Caki2 (cell line): ENCODE data around the gene LRRN3. TPM values are rescaled to one million over a fixed set of nuclear protein-coding genes. Genes with fewer than 3 reads are reported as not detected.
A peak's percentile ranks its signal among the peaks of the same experiment; 100 is the strongest.

ENCODE experiments used
- DNase-seq: peaks from one replicate; pipeline ENCODE4 v3.0.0-alpha.2; 2015; ENCODE audit warnings: low read depth
- in situ Hi-C: cut with HindIII; loops from 2 replicates; pipeline ENCODE4 v1.10.0; 2016; ENCODE audit warnings: low sequenced_read_pairs, low pct_unique_long_range_greater_than_20kb, mixed read lengths
- total RNA-seq: library from RNA; depleted of rRNA; stranded (reverse); fragments of >200 nt; shearing (Covaris generic); gene quantifications from 2 replicates; pipeline ENCODE4 v1.2.3, GENCODE V29; 2014; ENCODE audit warnings: low replicate concordance

Gene LRRN3
- total RNA-seq, 1 experiment from 2014 or later, result not detected

DNA sequence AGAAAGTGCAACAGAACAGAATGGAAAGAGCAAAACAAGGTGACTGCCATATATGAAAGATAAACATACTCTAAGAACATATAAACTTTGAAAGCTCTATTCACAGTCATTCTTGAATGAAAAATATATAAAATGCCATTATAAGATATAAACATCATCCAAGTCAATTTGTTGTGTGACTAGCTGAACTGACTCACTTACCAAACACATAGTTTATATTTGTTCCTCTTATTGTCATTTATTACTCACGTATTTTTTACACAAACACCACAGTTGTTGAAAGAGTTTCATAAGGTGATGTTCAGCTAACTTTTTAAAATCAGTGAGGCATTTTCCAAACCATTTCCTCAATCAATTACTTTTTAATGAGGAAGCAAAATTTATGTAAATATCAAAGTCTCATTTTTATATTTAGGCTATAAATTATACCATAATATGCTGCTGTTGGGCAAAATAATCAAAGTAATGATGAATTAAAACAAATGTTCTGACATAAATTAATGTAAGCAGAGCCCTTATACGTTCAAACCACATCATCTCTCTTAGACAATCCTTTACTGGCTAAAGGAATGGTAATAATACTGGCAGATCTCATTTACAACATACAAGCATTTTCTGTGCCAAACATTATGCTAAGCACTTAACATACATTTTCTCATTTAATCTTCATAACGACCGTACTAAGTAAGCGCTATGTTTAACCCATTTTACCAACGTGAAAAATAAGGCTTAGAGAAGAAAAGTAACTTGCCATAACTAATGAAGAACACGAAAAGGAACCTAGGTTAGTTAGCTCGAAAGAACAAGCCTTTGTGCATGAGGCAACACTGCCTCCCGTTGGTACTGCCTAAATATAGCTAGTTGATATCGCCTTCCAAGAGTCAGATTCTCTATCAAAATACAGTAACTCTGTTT is 7.3 kb downstream of the LRRN3 start:
- no peak for DNase-seq
- in situ Hi-C loops, result no loop called here

- DNase-seq, result no peak
- in situ Hi-C loops, result no loop called here
Measured at GRCh38 chr7:111098926-111099250, 8.0 kb downstream of the LRRN3 start.

GRCh38 chr7:111101856-111102646 is 11.1 kb downstream of the LRRN3 start:
- in situ Hi-C loops, result no loop called here
- DNase-seq, result no peak

GRCh38 chr7:111103136-111103535 is 12.2 kb downstream of the LRRN3 start:
- in situ Hi-C loops, result no loop called here
- no peak for DNase-seq

DNA sequence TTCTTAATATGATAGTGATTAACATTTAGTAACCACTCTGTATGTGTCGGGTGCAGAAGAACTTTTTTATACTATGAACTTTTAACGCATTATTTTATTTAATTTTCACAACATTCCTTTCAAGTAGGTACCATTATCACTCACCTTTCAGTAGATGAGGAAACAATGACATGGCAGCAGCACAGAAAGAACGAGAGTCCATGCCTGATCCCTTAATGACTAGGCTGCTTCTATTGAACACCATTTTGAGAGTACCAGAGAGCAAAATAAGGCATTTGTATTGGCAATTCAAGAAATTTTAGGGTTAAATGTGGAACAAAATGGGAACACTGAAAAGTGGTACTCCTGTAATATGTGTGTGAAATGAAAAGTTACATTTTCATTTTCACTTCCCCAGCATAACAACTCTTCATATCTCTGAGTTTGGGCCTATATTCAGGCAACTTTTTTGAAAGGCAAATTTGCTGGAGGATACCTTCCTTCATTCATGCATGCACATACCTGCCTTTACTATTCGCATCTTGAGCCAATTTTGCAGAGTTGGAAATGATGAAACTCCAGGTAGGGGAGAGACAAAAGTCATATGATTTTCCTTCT is 12.8 kb downstream of the LRRN3 start:
- no peak for DNase-seq
- in situ Hi-C loops, result no loop called here

GRCh38 chr7:111104710-111105109 is 13.8 kb downstream of the LRRN3 start:
- in situ Hi-C loops, result no loop called here
- no peak for DNase-seq

GRCh38 chr7:111105269-111105668 is 14.3 kb downstream of the LRRN3 start:
- in situ Hi-C loops, result no loop called here
- DNase-seq, result no peak

DNA sequence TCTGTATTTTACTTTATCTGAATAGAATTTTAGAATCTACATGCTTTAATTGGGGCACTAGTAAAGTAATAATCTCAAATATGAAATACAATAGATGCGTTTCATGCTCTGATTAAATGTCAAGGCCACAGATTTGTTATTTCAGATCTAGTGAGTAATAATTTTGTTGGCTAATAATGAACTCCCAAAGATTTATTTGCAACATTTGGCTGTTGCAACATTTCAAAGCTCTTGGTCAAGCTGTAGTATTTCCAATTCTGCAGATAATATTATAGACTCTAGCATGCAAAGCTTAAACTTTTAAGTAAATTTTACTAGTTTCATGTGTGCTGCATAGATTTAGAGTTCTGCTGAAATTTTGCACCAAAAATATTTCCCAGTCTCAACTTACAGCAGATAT is 16.7 kb downstream of the LRRN3 start:
- in situ Hi-C loops, result no loop called here
- DNase-seq, result no peak

DNA sequence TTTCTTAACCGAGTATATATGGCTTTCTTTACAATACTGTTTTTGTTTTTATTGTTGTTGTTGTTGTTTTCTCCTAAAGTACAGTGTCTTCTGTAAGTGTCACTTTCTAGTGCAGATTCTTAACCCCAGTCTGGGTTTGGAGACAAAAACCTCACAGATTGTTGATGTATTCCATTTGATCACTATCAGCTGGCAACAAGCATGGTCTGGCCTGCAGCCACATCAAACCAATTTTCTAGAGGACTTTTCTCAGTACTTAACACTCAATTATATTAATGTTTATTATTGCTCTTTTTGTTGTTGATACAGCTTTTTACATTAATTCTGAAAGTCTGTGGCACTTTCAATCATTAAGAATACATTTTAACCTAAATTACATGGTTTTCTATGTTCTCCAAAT is 17.1 kb downstream of the LRRN3 start:
- in situ Hi-C loops, result no loop called here
- no peak for DNase-seq

- DNase-seq, result no peak
- in situ Hi-C loops, result no loop called here
Measured at GRCh38 chr7:111108496-111108895, 17.6 kb downstream of the LRRN3 start.

DNA sequence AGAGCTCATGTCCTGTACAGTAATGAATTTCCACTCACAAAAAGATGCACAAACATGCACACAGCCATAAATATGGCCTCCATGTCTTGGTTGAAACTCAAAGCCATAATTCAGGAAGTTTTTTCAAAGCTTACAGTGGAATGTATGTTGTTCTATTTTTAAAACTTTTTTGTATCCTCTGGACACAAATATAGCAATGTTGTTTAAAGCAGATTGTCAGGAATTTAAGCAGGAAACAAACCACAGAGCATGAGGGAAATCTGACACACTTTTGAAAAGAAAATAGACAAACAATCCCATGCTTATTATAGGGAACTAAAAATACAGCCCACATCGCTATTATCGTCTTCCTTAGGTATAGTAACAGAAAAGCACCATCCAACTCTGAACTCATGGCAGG is 21.5 kb downstream of the LRRN3 start:
- in situ Hi-C loops, result no loop called here
- no peak for DNase-seq

GRCh38 chr7:111113263-111114017 is 22.5 kb downstream of the LRRN3 start:
- DNase-seq, result peak; percentile 21
- in situ Hi-C loops, result no loop called here

- DNase-seq, result no peak
- in situ Hi-C loops, result no loop called here
Measured at GRCh38 chr7:111115966-111116365, 25.0 kb downstream of the LRRN3 start.

DNA sequence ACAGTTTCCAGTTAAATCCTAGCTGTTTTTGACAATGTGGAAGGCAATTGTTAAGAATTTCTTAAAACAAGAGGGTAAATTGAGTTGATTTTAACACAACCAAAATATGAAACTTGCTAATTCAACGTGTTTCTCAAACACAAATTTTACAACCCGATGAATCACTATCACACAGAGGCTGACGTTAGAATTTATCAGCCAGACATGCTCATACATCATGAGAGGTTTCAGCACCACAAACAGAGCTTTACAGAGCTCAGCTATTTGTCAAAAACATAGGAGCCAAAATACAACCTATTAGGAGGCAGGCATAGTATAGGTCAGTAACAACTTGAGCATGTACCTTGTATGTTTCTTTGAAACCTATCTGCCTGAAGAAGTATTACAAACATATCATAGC is 36.1 kb downstream of the LRRN3 start:
- in situ Hi-C loops, result no loop called here
- no peak for DNase-seq

DNA sequence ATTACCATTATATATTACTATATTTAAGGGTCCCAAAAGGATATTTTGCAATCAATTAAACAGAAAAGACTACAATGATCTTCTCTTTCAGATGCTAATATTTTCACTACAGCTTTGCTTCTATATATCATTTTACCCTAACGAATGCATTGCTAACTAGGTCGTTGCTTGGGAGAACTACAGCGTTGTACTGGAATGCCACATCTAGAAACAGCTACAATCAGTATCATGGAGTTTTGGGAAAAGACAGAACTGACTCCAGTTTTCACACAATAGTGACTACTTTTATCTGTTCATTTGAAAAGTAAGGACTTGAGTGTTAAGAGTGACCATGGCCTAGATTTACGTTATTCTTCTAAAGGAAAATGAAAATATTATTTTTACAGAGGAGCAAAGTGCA is 38.5 kb downstream of the LRRN3 start:
- in situ Hi-C loops, result no loop called here
- DNase-seq, result no peak

DNA sequence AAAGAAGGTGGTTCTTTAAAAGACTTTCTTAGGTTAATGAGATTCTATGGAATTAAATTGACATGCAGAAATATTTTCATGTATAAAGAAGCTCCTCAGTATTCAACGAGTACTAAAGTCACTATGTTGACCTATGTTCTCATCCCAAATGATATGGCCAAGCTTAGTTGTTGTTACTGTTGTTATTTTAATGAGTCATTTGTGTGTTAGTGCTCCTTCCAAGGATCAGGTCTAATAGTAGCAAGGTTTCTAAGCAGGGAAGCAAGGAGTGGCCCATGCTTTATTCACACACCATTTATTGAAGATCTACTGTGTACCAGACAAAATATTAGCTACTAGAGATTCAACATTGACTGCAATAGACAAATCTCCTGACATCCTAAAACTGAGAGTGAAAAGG is 41.9 kb downstream of the LRRN3 start:
- DNase-seq, result peak; percentile 26
- in situ Hi-C loops, result no loop called here

- DNase-seq, result no peak
- in situ Hi-C loops, result no loop called here
Measured at GRCh38 chr7:111137296-111138192, 46.6 kb downstream of the LRRN3 start.

DNA sequence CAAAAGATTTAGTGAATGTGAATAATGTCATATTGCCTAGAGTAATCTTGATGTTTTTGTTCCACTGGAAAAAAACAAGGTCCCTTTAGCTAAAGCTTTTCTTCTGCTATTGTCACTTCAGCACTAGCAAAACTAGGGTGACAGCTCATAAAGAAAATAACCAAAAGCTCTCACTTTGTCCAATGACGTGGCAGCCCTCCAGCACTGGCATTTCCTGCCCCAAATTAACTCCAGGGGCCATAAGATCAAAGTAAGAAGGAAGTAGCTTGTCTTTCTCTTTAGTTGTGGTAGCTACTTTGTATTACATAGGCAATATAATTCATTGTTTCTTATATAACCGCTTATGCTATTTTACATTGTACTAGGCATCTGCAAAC is 47.3 kb downstream of the LRRN3 start:
- peak; percentile 68 for DNase-seq
- in situ Hi-C loops, result no loop called here
